ENCODE measurements around the gene IQCK. TPM values are rescaled to one million over a fixed set of nuclear protein-coding genes. Genes with fewer than 3 reads are reported as not detected.

The IQCK gene
- total and polyA plus RNA-seq, 2 donors (not counting 1 experiment from before 2014, with no cell fraction given), result 4.6 to 9.9 TPM

DNA sequence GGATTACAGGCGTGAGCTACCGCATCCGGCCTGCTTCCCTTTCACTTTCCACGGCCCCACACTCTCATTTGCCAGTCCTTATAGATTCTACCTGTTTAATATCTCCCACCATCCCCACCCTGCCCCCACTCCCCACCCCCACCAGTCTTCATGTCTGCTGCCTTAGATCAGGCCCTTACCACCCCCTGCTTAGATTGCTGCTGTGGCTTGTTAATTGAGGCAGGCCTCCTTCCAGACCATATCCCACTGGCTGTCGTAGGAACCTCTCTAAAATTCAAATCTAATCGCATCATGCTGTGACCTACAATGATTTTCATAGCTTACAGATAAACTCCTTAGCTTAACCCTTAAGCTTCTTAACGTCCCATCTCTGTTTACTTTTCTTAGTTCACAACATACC lies 4.9 kb downstream of the IQCK start:
- H4K20me1 ChIP-seq (ENCODE audit: control insufficient read depth, extremely low read depth, insufficient read depth, low read length), result no peaks in the 10 kb centered on the region
- no peak overlapping the region for H3K27ac ChIP-seq (ENCODE audit: insufficient read depth, low read length)
- H3K27me3 ChIP-seq (ENCODE audit: control insufficient read depth, insufficient read depth, low read length), result no peaks in the 10 kb centered on the region
- no peaks in the 10 kb centered on the region for H3K9me3 ChIP-seq (ENCODE audit: control insufficient read depth, insufficient read depth, low read depth, low read length)
- DNase-seq (ENCODE audit: low read depth in 2 of 2), result no peak
- H3K79me2 ChIP-seq (ENCODE audit: control insufficient read depth, insufficient read depth, low read length), result peaks cover 3% of the 10 kb centered on the region
- no peak overlapping the region for H3K4me2 ChIP-seq (ENCODE audit: extremely low read depth, insufficient read depth, low read length)
- H3K4me3 ChIP-seq (replicated peaks in 1 of 4; ENCODE audit: control extremely low read depth in 1 of 4, insufficient read depth in 1 of 4, low read depth in 3 of 4, low read length in 4 of 4), result no peak overlapping the region
- no peak for TF ChIP-seq EZH2 (IDR thresholded peaks at IDR 0.05; ENCODE audit: low read length, missing control alignments)
- no peaks in the 10 kb centered on the region for H3K36me3 ChIP-seq (ENCODE audit: control insufficient read depth, insufficient read depth, low read length)
- no peak overlapping the region for H2AFZ ChIP-seq (ENCODE audit: low read length)
- no peaks in the 10 kb centered on the region for H3K4me1 ChIP-seq (ENCODE audit: control insufficient read depth, extremely low read depth, insufficient read depth, low read length)
- no peak overlapping the region for H3K9ac ChIP-seq (ENCODE audit: insufficient read depth, low read length)

DNA sequence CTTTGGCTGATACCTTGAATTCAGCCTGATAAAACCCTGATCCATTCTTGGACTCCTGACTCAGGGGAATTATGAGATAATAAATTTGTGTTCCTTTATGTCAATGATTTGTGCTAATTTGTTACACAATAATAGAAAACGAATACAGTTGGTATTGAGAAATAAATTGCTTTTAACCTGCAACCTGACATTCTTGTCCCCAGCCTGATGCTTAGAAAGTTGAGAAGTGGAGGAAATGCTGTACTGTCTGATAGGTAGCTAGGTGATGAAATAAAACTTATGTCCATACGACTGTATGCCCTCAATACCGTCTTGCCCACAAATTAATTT lies 10.5 kb downstream of the IQCK start:
- H3K79me2 ChIP-seq (ENCODE audit: control insufficient read depth, insufficient read depth, low read length), result no peaks in the 10 kb centered on the region
- H3K4me1 ChIP-seq (ENCODE audit: control insufficient read depth, extremely low read depth, insufficient read depth, low read length), result no peaks in the 10 kb centered on the region
- no peak overlapping the region for H3K4me2 ChIP-seq (ENCODE audit: extremely low read depth, insufficient read depth, low read length)
- H4K20me1 ChIP-seq (ENCODE audit: control insufficient read depth, extremely low read depth, insufficient read depth, low read length), result no peaks in the 10 kb centered on the region
- no peak overlapping the region for H2AFZ ChIP-seq (ENCODE audit: low read length)
- no peaks in the 10 kb centered on the region for H3K27me3 ChIP-seq (ENCODE audit: control insufficient read depth, insufficient read depth, low read length)
- H3K9me3 ChIP-seq (ENCODE audit: control insufficient read depth, insufficient read depth, low read depth, low read length), result no peaks in the 10 kb centered on the region
- H3K9ac ChIP-seq (ENCODE audit: insufficient read depth, low read length), result no peak overlapping the region
- H3K27ac ChIP-seq (ENCODE audit: insufficient read depth, low read length), result no peak overlapping the region
- no peaks in the 10 kb centered on the region for H3K36me3 ChIP-seq (ENCODE audit: control insufficient read depth, insufficient read depth, low read length)
- TF ChIP-seq, protein P1, sequence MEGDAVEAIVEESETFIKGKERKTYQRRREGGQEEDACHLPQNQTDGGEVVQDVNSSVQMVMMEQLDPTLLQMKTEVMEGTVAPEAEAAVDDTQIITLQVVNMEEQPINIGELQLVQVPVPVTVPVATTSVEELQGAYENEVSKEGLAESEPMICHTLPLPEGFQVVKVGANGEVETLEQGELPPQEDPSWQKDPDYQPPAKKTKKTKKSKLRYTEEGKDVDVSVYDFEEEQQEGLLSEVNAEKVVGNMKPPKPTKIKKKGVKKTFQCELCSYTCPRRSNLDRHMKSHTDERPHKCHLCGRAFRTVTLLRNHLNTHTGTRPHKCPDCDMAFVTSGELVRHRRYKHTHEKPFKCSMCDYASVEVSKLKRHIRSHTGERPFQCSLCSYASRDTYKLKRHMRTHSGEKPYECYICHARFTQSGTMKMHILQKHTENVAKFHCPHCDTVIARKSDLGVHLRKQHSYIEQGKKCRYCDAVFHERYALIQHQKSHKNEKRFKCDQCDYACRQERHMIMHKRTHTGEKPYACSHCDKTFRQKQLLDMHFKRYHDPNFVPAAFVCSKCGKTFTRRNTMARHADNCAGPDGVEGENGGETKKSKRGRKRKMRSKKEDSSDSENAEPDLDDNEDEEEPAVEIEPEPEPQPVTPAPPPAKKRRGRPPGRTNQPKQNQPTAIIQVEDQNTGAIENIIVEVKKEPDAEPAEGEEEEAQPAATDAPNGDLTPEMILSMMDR (conservative IDR thresholded peaks at IDR 0.05 in 1 of 2, IDR thresholded peaks at IDR 0.05 in 1 of 2; ENCODE audit: low read depth in 1 of 2, low read length in 2 of 2), result no peak
- TF ChIP-seq EZH2 (IDR thresholded peaks at IDR 0.05; ENCODE audit: low read length, missing control alignments), result no peak
- no peak for DNase-seq (ENCODE audit: low read depth in 2 of 2)
- no peak overlapping the region for H3K4me3 ChIP-seq (replicated peaks in 1 of 4; ENCODE audit: control extremely low read depth in 1 of 4, insufficient read depth in 1 of 4, low read depth in 3 of 4, low read length in 4 of 4)

DNA sequence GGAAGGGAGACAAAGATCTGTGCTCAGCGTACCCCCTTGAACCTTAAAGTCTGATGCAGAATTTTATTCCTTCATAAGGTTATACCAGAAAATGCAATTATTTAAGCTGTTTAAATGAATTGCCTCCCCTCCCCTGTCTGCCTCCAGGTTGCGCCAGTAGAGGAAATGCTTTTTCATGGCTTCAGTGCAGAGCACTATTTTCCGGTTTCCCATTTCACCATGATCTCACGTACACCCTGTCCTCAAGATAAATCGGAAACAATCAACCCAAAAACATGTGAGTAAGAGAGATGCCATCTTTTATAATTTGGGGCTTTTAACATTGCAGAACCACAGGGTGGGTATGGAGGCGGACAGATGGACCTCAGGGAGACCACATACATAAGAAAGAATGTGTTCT lies 15.5 kb downstream of the IQCK start:
- Histone ChIP-seq H3K4me2 (ENCODE audit: extremely low read depth, insufficient read depth, low read length) (no peak overlapping the region), H3K79me2 (ENCODE audit: control insufficient read depth, insufficient read depth, low read length) (no peaks in the 10 kb centered on the region), H3K27me3 (ENCODE audit: control insufficient read depth, insufficient read depth, low read length) (no peaks in the 10 kb centered on the region), H2AFZ (ENCODE audit: low read length) (no peak overlapping the region), H3K27ac (ENCODE audit: insufficient read depth, low read length) (no peak overlapping the region), H3K4me1 (ENCODE audit: control insufficient read depth, extremely low read depth, insufficient read depth, low read length) (no peaks in the 10 kb centered on the region), H4K20me1 (ENCODE audit: control insufficient read depth, extremely low read depth, insufficient read depth, low read length) (no peaks in the 10 kb centered on the region), H3K36me3 (ENCODE audit: control insufficient read depth, insufficient read depth, low read length) (no peaks in the 10 kb centered on the region), H3K9ac (ENCODE audit: insufficient read depth, low read length) (no peak overlapping the region), H3K4me3 (replicated peaks in 1 of 4; ENCODE audit: control extremely low read depth in 1 of 4, insufficient read depth in 1 of 4, low read depth in 3 of 4, low read length in 4 of 4) (no peak overlapping the region), H3K9me3 (ENCODE audit: control insufficient read depth, insufficient read depth, low read depth, low read length) (no peaks in the 10 kb centered on the region)
- no peak for TF ChIP-seq EZH2 (IDR thresholded peaks at IDR 0.05; ENCODE audit: low read length, missing control alignments)
- TF ChIP-seq, protein P1 (conservative IDR thresholded peaks at IDR 0.05 in 1 of 2, IDR thresholded peaks at IDR 0.05 in 1 of 2; ENCODE audit: low read depth in 1 of 2, low read length in 2 of 2), result no peak
- no peak for DNase-seq (ENCODE audit: low read depth in 2 of 2)

All from fibroblast of lung (primary cell).